Sigmoid colon (tissue), 4 donors: Measurements from ENCODE around the gene CERS5.

ENCODE experiments used
- CTCF ChIP-seq, 4 experiments: fragments of 450-650 bp in 3 of 4; fragments of 200-600 bp in 1 of 4; IDR thresholded peaks; one replicate each; pipeline ENCODE4 v1.5.1; 2016 to 2019; ENCODE audit warnings: antibody characterized with exemption in 4 of 4, mild to moderate bottlenecking in 3 of 4, moderate library complexity in 2 of 4
- EP300 ChIP-seq, 4 donors: sonication (generic); formaldehyde crosslinking; IDR thresholded peaks; one replicate each; pipeline ENCODE4 v1.6.1; 2017; ENCODE audit warnings: antibody characterized with exemption in 4 of 4
- POLR2A ChIP-seq, 2 donors: fragments of 450-650 bp; IDR thresholded peaks; one replicate each; pipeline ENCODE4 v1.6.1; 2016; ENCODE audit warnings: antibody characterized with exemption in 2 of 2, mild to moderate bottlenecking in 2 of 2, moderate library complexity in 2 of 2
- POLR2AphosphoS5 ChIP-seq, 4 donors: sonication (generic); formaldehyde crosslinking; IDR thresholded peaks; one replicate each; pipeline ENCODE4 v1.6.1; 2017; ENCODE audit warnings: antibody characterized with exemption in 4 of 4

- TF ChIP-seq POLR2A (IDR thresholded peaks at IDR 0.05) = no peak
- no peak for TF ChIP-seq CTCF (IDR thresholded peaks at IDR 0.05)
- TF ChIP-seq POLR2AphosphoS5 (IDR thresholded peaks at IDR 0.05) = no peak
- no peak for TF ChIP-seq EP300 (IDR thresholded peaks at IDR 0.05)
Measured at GRCh38 chr12:50200552-50201273, 33.5 kb upstream of the CERS5 start.
